Right atrium auricular region (tissue), 2 donors: ENCODE results near the gene EVI5L. TPM values are rescaled to one million over a fixed set of nuclear protein-coding genes. Genes with fewer than 3 reads are reported as not detected.

ENCODE experiments used
- DNase-seq: peaks from one replicate; pipeline ENCODE4 v3.0.0-alpha.2; 2019; ENCODE audit warnings: low spot score
- H3K27ac ChIP-seq, 2 donors: fragments of 200-600 bp; sonication (generic); 1 replicate in 1 of 2; 2 replicates in 1 of 2; pipeline ENCODE4 v1.5.1; 2016 to 2019
- H3K27me3 ChIP-seq, 2 donors: fragments of 200-600 bp; sonication (generic); one replicate each; pipeline versions ENCODE4 v1.5.1 to v1.6.0; 2017 to 2019
- H3K36me3 ChIP-seq: fragments of 200-600 bp; sonication (generic); one replicate; pipeline ENCODE4 v1.5.1; 2016
- H3K4me1 ChIP-seq, 2 donors: fragments of 200-600 bp; sonication (generic); one replicate each; pipeline versions ENCODE4 v1.5.1 to v1.6.0; 2017 to 2019
- H3K4me3 ChIP-seq, 2 donors: fragments of 200-600 bp; sonication (generic); 1 replicate in 1 of 2; 2 replicates in 1 of 2; pipeline ENCODE4 v1.5.1; 2017 to 2019; ENCODE audit warnings: mild to moderate bottlenecking in 1 of 2, moderate library complexity in 1 of 2
- H3K9me3 ChIP-seq, 2 donors: fragments of 200-600 bp; sonication (generic); one replicate each; pipeline ENCODE4 v1.5.1; 2019
- total RNA-seq, 2 donors: library from RNA; depleted of rRNA; stranded (reverse); fragments of >200 nt; gene quantifications; one replicate each; pipeline ENCODE4 v1.1.0, GENCODE V29; 2016
- TF ChIP-seq, protein P1 (sequence below), 2 donors: fragments of 200-600 bp; sonication (generic); IDR thresholded peaks; one replicate each; pipeline ENCODE4 v1.5.1; 2019; ENCODE audit warnings: antibody characterized with exemption in 2 of 2

Gene EVI5L
- total RNA-seq, 2 donors from 2014 or later: 14.2 to 17.4 TPM

DNA sequence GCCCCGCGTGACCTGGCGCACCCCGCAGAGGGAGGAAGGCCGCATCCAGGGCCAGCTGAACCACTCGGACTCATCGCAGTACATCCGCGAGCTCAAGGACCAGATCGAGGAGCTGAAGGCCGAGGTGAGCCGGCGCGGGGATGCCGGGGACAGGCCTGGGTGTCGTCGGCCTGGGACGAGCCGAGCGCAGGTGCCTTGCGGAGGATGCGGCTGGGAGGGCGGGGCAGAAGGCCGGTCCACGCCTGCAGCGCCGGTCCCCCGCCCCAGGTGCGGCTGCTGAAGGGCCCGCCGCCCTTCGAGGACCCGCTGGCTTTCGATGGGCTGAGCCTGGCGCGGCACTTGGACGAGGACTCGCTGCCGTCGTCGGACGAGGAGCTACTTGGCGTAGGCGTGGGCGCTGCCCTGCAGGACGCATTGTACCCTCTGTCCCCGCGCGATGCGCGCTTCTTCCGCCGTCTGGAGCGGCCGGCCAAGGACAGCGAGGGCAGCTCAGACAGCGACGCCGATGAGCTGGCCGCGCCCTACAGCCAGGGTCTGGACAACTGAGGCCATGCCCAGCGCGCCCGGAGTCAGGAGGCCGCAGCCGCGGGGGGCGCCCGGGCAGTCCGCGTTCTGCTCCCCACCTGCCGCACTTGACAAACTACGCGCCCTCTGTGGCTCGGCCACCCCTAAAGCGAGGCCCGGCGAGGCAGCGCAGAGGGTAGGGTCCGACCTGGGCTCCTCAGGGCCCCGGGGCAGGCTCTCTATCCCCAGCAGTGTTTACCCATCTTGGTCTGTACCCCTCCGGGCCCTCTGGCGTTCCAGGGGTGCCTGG lies 33.3 kb downstream of the EVI5L start:
- Histone ChIP-seq H3K4me3 (no peak overlapping the region), H3K9me3 (no peaks in the 10 kb centered on the region), H3K4me1 (peaks cover 0 to 23% of the 10 kb centered on the region in 2 donors), H3K36me3 (no peaks in the 10 kb centered on the region), H3K27me3 (no peaks in the 10 kb centered on the region), H3K27ac (no peak overlapping the region)
- no peak for DNase-seq
- TF ChIP-seq, protein P1, sequence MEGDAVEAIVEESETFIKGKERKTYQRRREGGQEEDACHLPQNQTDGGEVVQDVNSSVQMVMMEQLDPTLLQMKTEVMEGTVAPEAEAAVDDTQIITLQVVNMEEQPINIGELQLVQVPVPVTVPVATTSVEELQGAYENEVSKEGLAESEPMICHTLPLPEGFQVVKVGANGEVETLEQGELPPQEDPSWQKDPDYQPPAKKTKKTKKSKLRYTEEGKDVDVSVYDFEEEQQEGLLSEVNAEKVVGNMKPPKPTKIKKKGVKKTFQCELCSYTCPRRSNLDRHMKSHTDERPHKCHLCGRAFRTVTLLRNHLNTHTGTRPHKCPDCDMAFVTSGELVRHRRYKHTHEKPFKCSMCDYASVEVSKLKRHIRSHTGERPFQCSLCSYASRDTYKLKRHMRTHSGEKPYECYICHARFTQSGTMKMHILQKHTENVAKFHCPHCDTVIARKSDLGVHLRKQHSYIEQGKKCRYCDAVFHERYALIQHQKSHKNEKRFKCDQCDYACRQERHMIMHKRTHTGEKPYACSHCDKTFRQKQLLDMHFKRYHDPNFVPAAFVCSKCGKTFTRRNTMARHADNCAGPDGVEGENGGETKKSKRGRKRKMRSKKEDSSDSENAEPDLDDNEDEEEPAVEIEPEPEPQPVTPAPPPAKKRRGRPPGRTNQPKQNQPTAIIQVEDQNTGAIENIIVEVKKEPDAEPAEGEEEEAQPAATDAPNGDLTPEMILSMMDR (IDR thresholded peaks at IDR 0.05): no peak

DNA sequence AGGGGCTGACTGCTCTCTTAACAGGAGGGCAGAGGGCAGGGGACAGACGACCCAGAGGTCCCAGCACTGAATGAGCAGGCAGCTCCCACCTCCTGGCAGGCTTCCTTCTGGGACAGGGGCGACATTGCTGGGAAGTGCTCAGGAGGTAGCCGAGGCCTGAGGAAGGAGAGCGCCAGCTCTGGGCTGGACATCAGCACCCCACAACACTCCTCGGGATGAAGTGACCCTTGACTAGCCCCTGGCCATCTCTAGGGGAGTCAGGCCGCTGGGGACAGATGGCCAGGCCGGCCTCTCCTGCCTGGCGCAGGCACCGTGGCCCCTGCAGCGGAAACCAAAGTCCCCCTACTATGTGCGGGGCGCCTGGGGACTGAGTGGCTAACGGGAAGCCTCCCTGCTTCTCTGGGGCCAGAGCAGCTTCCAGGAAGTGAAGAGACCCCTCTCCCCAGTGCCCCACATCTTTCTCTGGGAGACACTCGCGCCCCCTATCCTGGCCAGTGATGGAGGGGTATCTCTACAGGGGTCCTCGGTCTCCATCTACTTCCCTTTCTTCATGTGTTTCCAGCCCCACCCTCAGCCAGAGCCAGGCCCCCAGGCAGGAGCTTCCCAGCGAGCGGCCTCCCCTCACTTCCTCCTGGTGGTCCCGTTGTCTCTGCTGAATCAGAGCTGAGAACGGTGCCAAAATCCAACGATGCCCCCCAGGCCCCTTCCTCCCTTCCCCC lies 34.1 kb downstream of the EVI5L start:
- TF ChIP-seq, protein P1 (IDR thresholded peaks at IDR 0.05): no peak
- no peaks in the 10 kb centered on the region for H3K36me3 ChIP-seq
- no peak overlapping the region for H3K4me3 ChIP-seq
- peaks cover 0 to 31% of the 10 kb centered on the region in 2 donors for H3K4me1 ChIP-seq
- no peak overlapping the region for H3K27ac ChIP-seq
- no peaks in the 10 kb centered on the region for H3K27me3 ChIP-seq
- no peaks in the 10 kb centered on the region for H3K9me3 ChIP-seq
- no peak for DNase-seq

DNA sequence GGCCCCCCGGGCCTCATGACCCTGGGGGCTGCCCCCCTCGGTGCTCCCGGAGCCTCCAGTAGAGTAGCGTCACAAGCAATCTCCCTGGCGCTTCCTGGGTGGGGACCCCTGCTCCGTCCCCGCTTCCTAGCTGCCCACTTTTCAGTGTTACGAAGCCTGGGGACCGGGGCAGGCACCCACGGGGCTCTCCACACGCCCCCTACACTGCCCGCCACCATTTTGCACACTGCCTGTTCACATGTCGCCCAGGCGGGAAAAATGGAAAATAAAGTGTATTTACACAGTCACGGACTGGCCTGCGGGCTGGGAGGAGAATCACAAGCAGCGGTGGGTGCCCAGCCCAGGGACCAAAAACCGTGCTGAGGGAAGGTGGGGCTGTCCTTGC lies 34.7 kb downstream of the EVI5L start:
- Histone ChIP-seq H3K9me3 (no peaks in the 10 kb centered on the region), H3K27ac (no peak overlapping the region), H3K4me3 (no peak overlapping the region), H3K27me3 (no peaks in the 10 kb centered on the region), H3K4me1 (peaks cover 0 to 37% of the 10 kb centered on the region in 2 donors), H3K36me3 (no peaks in the 10 kb centered on the region)
- TF ChIP-seq, protein P1 (IDR thresholded peaks at IDR 0.05): no peak
- DNase-seq: no peak

DNA sequence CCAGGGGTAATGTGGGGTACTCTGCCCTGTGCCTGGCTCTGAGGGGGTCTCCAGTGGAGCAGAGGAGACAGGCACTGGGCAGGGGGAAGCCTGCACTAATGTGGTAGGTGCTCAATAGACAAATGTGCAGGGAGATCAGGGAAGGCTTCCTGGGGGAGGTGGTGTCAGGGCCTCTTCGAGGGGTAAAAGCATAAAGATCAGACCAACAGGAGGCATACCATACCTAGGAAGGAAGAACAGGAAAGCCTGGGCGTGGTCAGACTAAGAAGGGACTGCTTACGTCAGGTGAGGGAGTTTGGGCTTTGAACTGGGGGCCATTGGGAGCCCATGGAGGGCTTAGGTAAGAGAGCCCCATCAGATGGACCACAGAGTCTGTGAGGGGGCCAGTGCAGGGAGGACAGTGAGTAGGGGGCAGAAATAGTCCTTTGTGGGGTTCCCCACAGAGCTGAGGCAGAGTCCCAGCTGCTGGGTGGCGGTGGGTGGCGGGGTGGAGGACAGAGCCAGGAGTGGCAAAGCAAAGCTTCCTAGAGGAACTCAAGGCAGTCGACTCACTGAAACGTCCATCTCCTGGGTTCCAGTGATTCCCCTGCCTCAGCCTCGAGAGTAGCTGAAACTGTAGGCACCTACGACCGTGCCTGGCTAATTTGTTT lies 35.4 kb downstream of the EVI5L start:
- no peaks in the 10 kb centered on the region for H3K27me3 ChIP-seq
- peaks cover 0 to 41% of the 10 kb centered on the region in 2 donors for H3K4me1 ChIP-seq
- TF ChIP-seq, protein P1 (IDR thresholded peaks at IDR 0.05): no peak
- no peak overlapping the region for H3K27ac ChIP-seq
- no peak for DNase-seq
- no peaks in the 10 kb centered on the region for H3K9me3 ChIP-seq
- no peak overlapping the region for H3K4me3 ChIP-seq
- H3K36me3 ChIP-seq: no peaks in the 10 kb centered on the region

DNA sequence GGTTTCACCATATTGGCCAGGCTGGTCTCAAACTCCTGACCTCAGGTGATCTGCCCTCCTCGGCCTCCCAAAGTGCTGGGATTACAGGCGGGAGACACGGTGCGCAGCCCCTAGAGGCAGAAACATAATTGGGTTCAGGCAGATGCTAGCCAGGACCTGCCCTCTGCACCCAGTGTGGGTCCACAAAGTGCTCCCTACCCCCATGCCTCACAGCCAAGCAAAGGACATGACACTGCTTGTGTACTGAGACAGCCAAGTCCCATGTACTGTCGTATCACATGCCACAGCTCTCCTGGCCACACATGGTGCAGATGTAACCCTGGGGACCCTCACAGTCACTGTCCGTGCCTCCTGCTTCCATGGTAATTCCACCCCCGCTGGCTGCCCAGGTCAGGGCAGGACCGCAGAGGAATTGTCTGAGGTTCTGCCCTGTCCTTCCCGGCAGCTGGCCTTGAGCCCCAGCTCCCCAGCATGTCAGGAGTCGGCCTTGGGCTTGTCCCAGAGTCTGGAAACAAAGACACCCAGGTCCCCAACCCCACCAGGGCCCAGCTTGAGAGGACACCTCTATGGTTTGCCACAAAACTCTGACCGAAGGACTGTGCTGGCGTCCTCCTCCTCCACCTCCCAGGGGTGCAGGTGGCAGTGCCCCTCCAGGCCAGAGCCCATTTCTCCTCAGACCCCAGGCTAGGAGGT lies 36.5 kb downstream of the EVI5L start:
- Histone ChIP-seq H3K9me3 (no peaks in the 10 kb centered on the region), H3K27me3 (no peaks in the 10 kb centered on the region), H3K4me1 (peaks cover 0 to 38% of the 10 kb centered on the region in 2 donors), H3K4me3 (no peak overlapping the region), H3K27ac (no peak overlapping the region), H3K36me3 (no peaks in the 10 kb centered on the region)
- TF ChIP-seq, protein P1 (IDR thresholded peaks at IDR 0.05): no peak
- no peak for DNase-seq
